ENCODE data around the gene RPLP1.

- TF ChIP-seq CTCF (IDR thresholded peaks at IDR 0.05), result no peak
- TF ChIP-seq POLR2AphosphoS5 (IDR thresholded peaks at IDR 0.05), result no peak
Observed at GRCh38 chr15:69407719-69408400, 44.8 kb upstream of the RPLP1 start.
